Stimulated activated CD8-positive, alpha-beta memory T cell treated with anti-CD3 and anti-CD28 coated beads, Interleukin-15, amount 100 ng/mL, for 48 hours (primary cell): ENCODE measurements around the gene CCNY.

Experiments
- DNase-seq, 2 donors: peaks; one replicate each; pipeline ENCODE4 v3.0.0-alpha.2; 2020; ENCODE audit warnings: low read depth in 2 of 2

Gene CCNY

GRCh38 chr10:35425595-35425994 is 89.3 kb downstream of the CCNY start:
- no peak for DNase-seq

DNA sequence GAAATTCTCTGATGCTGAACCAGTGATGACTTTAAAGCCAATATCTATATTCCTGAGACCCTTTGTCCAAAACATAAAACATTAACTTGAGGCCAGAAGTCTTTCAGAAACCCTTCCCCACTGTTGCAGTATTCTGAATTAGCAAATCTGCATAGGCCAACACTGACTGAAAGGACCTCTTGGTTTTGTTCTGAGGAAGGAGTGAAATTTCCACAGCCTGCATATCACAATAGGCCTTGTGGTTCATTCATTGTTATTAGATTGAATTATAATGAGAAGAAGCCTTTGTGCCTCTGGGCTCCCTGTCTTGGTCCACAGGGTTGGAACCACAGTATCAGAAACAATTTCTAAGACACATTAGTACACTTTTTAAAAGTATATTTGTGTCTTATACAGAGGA is 90.3 kb downstream of the CCNY start:
- DNase-seq: no peak

DNA sequence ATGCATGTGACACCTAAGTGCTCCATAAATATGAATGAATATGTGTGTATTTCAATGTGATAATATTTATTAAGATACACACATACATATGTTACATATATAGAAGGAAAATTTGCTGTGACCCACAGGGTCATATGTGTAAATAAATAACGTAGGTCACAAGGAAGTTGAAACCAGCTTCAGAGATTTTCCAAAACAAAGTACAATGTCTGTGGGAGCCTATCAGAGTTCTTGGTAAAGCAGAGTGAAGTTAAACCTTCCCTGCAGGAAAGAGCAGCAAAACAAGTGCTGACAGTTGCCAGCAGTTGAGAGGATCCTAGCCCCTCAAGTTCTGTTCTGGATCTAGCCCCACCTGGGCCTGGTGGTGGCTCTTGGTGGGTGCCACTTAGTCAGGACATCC is 91.2 kb downstream of the CCNY start:
- DNase-seq: no peak

- DNase-seq: no peak
These were observed 92.2 kb downstream of the CCNY start for GRCh38 chr10:35428521-35428920.

DNA sequence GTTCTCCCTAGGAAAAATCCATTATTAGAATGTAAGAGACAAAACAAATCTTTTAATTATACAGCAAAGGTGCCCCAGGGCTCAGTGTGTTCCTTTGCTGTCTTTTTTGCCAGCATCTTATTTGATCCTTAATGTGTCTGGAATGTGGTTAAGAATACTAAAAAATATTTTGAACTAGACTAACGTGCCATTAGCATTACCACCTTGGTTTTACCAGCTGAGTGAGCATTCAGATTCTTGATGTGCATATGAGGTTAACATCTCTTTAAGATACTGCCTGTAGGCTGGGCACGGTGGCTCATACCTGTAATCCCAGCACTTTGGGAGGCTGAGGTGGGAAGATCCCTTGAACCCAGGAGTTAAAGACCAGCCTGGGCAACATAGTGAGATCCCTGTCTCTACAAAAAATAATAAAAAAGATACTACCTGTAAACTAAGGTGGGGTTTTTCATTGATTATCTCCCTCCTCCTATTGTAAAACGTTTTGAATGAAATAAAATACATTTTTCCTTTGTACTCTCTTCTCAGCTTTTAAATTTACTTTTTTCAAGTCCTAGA is 96.6 kb downstream of the CCNY start:
- no peak for DNase-seq

DNA sequence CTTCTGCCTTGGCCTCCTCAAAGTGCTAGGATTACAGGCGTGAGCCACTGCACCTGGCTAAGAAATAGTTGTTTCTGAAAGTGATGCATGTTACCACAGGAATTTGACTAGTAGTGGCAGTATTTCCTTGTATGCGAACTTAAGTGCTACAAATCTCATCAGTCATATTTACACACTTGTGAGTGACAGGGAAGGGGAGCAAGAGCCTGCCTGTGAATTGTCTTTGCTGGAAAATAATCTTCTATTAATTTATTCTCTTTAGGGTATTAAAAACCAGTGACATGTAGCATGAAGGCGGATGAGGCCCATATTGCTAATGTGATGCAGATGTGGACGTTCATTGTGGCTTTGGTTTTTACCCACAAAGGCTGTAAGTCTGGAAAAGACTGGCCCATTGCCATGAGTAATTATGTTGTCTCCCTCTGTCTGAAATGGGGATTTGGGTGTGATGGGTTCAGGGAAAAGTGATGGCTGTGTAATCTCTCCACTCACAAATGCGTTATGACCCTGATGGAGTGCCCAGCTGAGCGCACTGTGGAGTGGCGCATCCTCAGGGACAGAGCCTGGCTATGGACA is 97.6 kb downstream of the CCNY start:
- no peak for DNase-seq

- no peak for DNase-seq
These were observed 98.2 kb downstream of the CCNY start for GRCh38 chr10:35434533-35434932.

- DNase-seq: no peak
These were observed 99.5 kb downstream of the CCNY start for GRCh38 chr10:35435824-35436223.

- no peak for DNase-seq
These were observed 101.5 kb downstream of the CCNY start for GRCh38 chr10:35437829-35438228.

DNA sequence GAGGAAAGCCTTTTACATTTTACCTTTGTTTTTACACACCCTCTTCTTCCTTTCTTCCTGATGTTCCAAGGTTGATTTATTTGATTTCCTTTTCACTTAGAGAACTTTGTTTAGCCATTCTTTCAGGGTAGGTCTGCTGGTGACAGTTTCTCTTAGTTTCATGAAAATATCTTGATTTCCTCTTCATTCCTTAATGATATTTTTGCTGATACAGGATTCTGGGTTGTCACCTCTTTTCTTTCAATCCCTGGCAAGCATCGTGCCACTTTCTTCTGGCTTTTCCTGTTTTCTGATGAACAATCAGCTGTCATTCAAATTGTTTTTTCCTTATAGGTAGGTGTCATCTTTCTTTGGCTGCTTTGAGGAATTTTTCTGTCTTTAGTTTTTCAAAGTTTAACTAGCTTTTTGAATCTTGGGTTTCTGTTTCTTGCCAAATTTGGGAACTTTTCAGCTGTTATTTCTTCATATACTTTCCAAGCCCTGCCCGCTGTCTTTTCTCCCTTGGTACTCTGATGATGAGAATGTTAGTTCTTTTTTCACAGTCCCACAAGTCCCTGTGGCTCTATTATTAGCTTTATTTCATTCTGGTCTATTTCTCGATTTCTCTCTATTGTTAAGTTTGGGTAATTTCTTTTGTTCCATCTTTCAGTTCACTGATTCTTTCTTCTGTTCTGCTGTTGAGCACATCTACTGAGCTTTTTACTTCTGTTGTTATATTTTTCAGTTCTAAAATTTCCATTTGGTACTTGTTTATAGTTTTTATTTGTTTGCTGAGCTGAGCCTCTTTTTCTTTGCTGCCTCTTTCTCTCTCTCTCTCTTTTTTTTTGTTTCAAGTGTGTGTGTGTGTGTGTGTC is 102.6 kb downstream of the CCNY start:
- DNase-seq: no peak

- no peak for DNase-seq
These were observed 103.7 kb downstream of the CCNY start for GRCh38 chr10:35440016-35440415.

DNA sequence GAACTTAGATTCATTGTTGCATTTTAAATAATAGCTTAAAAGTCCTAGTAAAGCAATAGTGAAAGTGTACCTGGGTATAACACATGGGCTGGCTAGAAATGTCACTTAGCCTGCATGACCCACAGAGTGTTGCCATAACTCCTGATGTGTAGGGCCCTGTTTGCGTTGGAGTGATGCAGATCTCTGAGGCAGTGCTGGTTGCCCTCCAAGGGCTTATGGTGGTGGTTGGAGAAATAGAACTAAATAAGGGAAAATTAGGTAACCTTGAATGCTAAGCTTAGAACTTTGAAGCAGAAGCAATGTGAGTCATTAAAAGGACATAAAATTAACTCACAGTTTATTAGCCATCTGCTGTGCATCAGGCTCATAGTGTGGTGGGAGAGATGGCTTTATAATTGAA is 105.7 kb downstream of the CCNY start:
- no peak for DNase-seq

- DNase-seq: no peak
These were observed 106.3 kb downstream of the CCNY start for GRCh38 chr10:35442592-35442991.

DNA sequence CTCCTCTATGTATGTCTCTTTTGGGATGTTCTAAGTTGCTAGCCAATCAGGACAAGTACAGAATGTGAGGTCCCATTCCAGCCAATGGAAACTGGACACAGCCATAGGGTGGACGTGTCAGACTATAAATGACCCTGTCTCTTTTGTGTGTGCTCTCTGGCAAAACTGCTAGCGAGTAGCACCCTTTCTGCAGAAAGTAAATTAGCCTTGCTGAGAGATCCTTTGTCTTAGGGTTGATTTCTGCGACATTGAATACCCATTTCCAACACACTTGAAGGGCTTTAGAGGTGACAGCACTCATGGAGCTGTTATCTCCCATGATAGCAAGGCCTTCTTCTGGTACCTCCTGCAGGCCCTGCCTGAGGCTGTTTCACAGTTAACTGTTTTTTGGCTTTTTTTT is 107.5 kb downstream of the CCNY start:
- no peak for DNase-seq

GRCh38 chr10:35445150-35445884 is 109.0 kb downstream of the CCNY start:
- DNase-seq: no peak

GRCh38 chr10:35446439-35446838 is 110.1 kb downstream of the CCNY start:
- DNase-seq: no peak

GRCh38 chr10:35447693-35448407 is 111.5 kb downstream of the CCNY start:
- DNase-seq: no peak

DNA sequence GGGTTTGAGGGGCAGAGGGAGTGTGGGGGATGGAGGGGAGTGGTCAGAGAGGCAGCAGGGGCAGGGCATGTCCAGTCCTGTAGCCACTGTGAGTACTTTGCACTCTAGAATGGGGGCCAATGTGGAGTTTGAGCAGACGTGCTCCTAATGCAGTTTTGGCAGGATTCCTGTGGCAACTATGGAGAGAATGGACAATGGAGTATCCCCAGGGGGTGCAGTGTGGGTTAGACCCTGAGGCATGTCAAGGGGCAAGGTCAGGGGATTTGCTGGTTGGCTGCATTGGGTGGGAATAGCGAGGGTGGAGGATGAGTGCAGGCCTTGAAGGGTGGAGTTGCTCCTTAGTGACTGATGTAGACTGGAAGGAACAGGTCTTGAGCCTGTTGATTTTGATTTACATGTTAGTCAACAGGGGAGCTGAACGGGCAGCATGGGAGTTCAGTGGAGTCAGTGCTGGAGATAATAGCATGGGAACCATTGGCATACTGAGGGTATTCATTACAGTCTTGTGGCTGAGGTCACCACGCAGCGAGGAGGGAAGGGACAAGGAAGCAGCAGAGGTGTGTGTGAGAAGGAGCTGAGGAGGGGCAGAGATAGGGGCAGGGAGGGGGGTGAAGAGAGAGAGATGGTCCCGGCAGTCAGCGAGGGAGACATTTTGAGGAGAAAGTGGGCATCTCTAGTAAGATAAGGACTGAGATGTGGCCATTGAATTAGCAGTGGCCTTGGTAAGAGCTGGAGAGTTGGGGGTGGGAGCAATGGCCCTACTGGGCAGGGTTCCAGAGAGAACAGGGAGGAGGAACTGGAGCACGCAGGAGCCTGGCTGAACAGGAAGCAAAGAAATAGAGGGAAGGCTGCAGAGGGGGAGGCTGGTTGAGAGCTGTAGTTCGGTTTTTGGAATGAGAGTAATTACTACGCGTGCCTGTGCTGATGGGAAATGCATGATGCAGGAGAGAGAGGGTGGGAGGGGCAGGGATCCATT is 112.7 kb downstream of the CCNY start:
- no peak for DNase-seq

DNA sequence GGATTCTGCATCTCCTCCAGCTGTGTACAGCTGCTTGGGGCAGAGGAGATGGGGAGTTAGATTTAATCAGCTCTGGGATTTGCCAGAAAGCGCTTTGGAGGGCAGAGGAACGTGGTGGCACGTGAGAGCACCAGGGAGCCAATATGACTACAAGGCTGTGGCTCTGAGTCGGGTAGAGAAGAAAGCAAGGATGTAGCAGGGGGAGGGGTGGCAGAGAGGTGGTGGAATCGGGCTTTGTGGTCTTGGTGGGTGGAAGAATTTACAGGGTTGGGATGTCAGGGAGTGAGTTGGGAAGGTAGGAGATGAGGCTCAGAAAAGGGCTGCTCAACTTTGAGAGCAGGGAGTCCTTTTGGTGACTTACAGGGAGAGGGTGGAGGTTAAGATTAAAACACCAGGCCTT is 113.6 kb downstream of the CCNY start:
- no peak for DNase-seq

DNA sequence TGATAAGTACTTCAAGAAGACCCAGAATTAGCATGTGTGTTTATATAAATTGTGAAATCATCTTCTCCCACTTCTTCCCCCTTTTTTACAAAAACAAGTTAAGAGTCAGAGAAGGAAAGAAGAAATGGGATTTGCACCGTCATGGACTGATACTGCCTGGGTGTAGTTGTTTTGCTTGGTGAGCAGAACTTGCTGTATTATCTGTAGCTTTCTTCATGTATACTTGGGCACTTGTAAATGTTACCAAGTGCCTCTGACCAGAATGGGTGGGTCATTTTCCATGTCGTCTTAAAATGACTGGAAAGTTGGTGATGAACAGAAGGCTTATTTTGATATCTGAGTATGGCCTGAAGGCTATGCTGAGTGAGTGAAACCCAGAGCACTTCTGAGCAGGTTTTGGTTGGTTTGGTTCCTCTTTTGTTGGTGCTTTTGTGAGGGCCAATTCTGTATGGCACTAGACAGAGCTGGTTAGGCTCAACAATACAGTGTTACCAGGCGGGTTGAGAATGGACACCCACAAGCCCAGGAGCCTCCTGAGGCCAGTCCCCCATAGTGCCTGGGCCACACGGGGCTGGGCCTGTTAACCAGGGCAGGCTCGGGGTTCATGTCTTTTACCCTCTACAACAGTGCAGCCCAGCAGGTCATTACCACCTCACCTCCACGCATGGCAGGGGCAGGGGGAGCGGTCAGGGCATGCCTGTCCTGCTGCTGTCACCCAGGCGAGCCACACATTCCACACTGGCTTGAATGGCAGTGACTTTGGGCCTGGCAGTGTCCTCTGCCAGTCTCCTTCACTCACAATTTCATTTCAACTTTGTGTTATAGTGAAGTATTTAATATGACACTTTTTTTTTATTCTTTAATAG is 115.1 kb downstream of the CCNY start:
- DNase-seq: no peak
